HUDEP-2 (cell line): Measurements from ENCODE around the gene CARD10.

Experiments
- DNase-seq, 76 experiments: peaks; one replicate each; lab custom pipeline; 2025; ENCODE audit not compliant: unreplicated experiment in 76 of 76; lab: John Stamatoyannopoulos, UW

Gene CARD10

GRCh38 chr22:37443086-37443485 is 76.1 kb downstream of the CARD10 start:
- no peak for DNase-seq

- DNase-seq = no peak
Measured at GRCh38 chr22:37442537-37442936, 76.7 kb downstream of the CARD10 start.

GRCh38 chr22:37442135-37442534 is 77.1 kb downstream of the CARD10 start:
- no peak for DNase-seq

GRCh38 chr22:37440875-37441274 is 78.3 kb downstream of the CARD10 start:
- no peak for DNase-seq
